Calu3 (cell line): ENCODE measurements around the gene SPSB3. TPM values are rescaled to one million over a fixed set of nuclear protein-coding genes. Genes with fewer than 3 reads are reported as not detected.

Experiments used
- BruUV-seq: library from RNA; stranded (reverse); fragments of 400-500 nt; replicated peaks from 2 replicates; lab custom pipeline; 2021; lab: Mats Ljungman, UMichigan
- CTCF ChIA-PET: fragments of 300-600 bp; sonication (Branson Sonifier 250); formaldehyde crosslinking; loops from one replicate; lab custom pipeline; 2022; ENCODE audit warnings: antibody characterized with exemption; lab: Charles Lee
- DNase-seq: peaks from one replicate; pipeline ENCODE4 v3.0.0; 2022
- H3K27ac Mint-ChIP-seq: one replicate; pipeline ENCODE4 v1.8.0; 2022; ENCODE audit warnings: mixed read lengths; ENCODE audit not compliant: unreplicated experiment
- H3K27me3 Mint-ChIP-seq: one replicate; pipeline ENCODE4 v1.8.0; 2022; ENCODE audit warnings: mixed read lengths; ENCODE audit not compliant: unreplicated experiment
- H3K36me3 Mint-ChIP-seq: one replicate; pipeline ENCODE4 v1.8.0; 2022; ENCODE audit warnings: mild to moderate bottlenecking, moderate library complexity, mixed read lengths; ENCODE audit not compliant: insufficient read depth, unreplicated experiment
- H3K4me1 Mint-ChIP-seq: one replicate; pipeline ENCODE4 v1.8.0; 2022; ENCODE audit warnings: mild to moderate bottlenecking, low read depth, mixed read lengths; ENCODE audit not compliant: unreplicated experiment
- H3K4me3 Mint-ChIP-seq: one replicate; pipeline ENCODE4 v1.8.0; 2022; ENCODE audit warnings: mild to moderate bottlenecking, low read depth, moderate library complexity, mixed read lengths; ENCODE audit not compliant: unreplicated experiment
- H3K9me3 Mint-ChIP-seq: one replicate; pipeline ENCODE4 v1.8.0; 2022; ENCODE audit warnings: low read depth, mixed read lengths; ENCODE audit not compliant: unreplicated experiment
- intact Hi-C: fragments of 100-400 bp; cut with micrococcal nuclease; formaldehyde crosslinking; loops from one replicate; pipeline ENCODE4 v1.10.0; 2022; ENCODE audit not compliant: unreplicated experiment
- total RNA-seq: library from RNA; stranded (reverse); gene quantifications from 2 replicates; pipeline ENCODE4 v1.2.3, GENCODE V29; 2022
- TF ChIP-seq, protein P1 (sequence below): fragments of 200-600 bp; IDR thresholded peaks from one replicate; pipeline ENCODE4 v1.8.0; 2022; ENCODE audit warnings: antibody characterized with exemption; ENCODE audit not compliant: unreplicated experiment

SPSB3 gene
- total RNA-seq, 1 experiment from 2014 or later, result 44.3 TPM

GRCh38 chr16:1794908-1795666 lies 12.7 kb upstream of the SPSB3 start:
- CTCF ChIA-PET, result interaction anchor here (0.6 kb wide), 1 partner anchor 10 kb away, joined by 3 read pairs; no protein-coding TSS in a partner anchor
- no peak for DNase-seq
- no peaks in the 10 kb centered on the region for H3K4me1 Mint-ChIP-seq
- no peaks in the 10 kb centered on the region for H3K27me3 Mint-ChIP-seq
- H3K9me3 Mint-ChIP-seq, result peaks cover 3% of the 10 kb centered on the region
- no peak overlapping the region for H3K27ac Mint-ChIP-seq
- peaks cover 21% of the 10 kb centered on the region for H3K36me3 Mint-ChIP-seq
- intact Hi-C loops, result no loop called here
- BruUV-seq, result no TSS peak
- H3K4me3 Mint-ChIP-seq, result no peak overlapping the region
- TF ChIP-seq, protein P1, sequence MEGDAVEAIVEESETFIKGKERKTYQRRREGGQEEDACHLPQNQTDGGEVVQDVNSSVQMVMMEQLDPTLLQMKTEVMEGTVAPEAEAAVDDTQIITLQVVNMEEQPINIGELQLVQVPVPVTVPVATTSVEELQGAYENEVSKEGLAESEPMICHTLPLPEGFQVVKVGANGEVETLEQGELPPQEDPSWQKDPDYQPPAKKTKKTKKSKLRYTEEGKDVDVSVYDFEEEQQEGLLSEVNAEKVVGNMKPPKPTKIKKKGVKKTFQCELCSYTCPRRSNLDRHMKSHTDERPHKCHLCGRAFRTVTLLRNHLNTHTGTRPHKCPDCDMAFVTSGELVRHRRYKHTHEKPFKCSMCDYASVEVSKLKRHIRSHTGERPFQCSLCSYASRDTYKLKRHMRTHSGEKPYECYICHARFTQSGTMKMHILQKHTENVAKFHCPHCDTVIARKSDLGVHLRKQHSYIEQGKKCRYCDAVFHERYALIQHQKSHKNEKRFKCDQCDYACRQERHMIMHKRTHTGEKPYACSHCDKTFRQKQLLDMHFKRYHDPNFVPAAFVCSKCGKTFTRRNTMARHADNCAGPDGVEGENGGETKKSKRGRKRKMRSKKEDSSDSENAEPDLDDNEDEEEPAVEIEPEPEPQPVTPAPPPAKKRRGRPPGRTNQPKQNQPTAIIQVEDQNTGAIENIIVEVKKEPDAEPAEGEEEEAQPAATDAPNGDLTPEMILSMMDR, result no peak

DNA sequence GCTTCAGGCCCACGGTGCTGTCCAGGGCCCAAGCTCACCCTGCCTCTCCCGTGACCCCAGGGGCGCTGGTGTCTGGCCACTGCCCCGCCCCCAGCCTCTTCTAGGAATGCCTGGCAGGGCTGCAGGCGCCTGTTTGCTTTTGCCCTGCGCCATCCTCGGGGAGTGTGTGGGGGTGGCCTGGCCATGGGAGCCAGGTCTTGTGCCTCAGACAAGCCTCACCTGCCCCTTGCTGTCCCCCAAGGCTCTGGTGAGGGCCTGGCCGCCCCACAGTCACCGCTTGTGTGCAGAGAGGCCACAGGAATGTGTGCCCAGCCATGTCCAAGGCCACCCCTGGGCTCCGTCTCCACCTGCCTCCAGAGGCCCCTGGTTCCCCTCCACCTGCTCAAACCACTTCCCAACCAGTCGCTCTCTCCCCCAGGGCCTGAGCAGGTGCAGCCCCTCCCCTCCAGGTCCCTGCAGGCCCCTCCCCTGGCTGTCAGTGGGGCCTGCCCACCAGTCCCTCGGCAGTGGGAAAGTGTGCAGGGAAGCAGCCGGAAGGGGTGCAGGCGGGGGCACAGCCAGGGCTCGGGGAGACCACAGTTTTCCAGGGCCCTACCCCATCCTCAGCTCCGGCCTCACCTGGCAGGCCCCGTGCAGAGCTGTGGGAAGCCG lies 12.0 kb upstream of the SPSB3 start:
- CTCF ChIA-PET, result no interaction called here
- Mint-ChIP-seq H3K4me1 (no peaks in the 10 kb centered on the region), H3K36me3 (peaks cover 24% of the 10 kb centered on the region), H3K9me3 (peaks cover 3% of the 10 kb centered on the region), H3K4me3 (no peak overlapping the region), H3K27ac (no peak overlapping the region), H3K27me3 (no peaks in the 10 kb centered on the region)
- intact Hi-C loops, result no loop called here
- no peak for DNase-seq
- no TSS peak for BruUV-seq
- TF ChIP-seq, protein P1, result no peak

DNA sequence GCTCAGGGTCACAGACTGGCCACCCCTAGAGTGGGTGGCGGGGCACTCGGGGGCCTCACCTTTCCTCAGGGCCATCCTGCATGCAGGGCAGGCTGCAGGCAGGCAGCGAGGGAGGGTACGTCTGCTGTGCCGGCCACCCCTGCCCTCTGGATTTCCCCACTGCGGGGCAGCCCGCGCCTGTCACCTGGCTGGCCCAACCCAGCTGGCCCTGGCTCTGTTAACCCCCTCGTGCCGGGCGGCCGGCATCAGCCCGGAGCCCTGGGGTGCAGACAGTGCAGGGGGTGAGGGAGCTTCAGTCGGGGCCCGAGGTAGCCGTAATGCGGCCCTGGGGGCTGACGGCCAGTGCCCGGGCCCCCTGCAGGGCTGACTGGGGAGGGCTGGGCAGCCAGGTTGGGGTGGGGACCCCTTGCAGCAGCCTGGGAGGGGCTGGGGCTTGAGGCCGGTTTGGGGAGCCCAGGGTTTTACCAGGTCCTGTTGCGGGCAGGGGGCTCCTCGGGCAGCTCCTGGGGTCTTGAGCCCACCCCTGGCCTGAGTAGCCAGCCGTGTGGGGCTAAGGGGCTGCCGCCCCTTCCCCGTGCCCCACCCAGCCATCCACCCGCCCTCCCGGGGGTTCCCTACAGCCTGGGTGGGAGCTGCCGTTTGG lies 11.3 kb upstream of the SPSB3 start, which contains the start of gene IGFALS:
TSS of gene IGFALS (minus strand) at position 128 of the 643 bp plus-strand sequence. CDS start at position 75, 53 bp downstream.
- no peak for DNase-seq
- TF ChIP-seq, protein P1, result no peak
- CTCF ChIA-PET, result no interaction called here
- Mint-ChIP-seq H3K36me3 (peaks cover 28% of the 10 kb centered on the region), H3K4me3 (no peak within 1 kb of the TSS), H3K4me1 (no peaks in the 10 kb centered on the region), H3K27me3 (no peaks in the 10 kb centered on the region), H3K9me3 (peaks cover 3% of the 10 kb centered on the region), H3K27ac (no peak within 1 kb of the TSS)
- BruUV-seq, result no TSS peak
- intact Hi-C loops, result no loop called here

- H3K9me3 Mint-ChIP-seq, result peaks cover 3% of the 10 kb centered on the region
- CTCF ChIA-PET, result interaction anchor here (0.5 to 0.6 kb wide), 2 partner anchors 10 to 393 kb away, joined by 3 to 5 read pairs; no protein-coding TSS in a partner anchor
- no peak overlapping the region for H3K4me3 Mint-ChIP-seq
Measured at GRCh38 chr16:1792836-1793577, 10.6 kb upstream of the SPSB3 start.

More at GRCh38 chr16:1792836-1793577, 10.6 kb upstream of the SPSB3 start:
- TF ChIP-seq, protein P1, result no peak
- no TSS peak for BruUV-seq
- Mint-ChIP-seq H3K36me3 (peaks cover 31% of the 10 kb centered on the region), H3K27ac (no peak overlapping the region), H3K4me1 (no peaks in the 10 kb centered on the region), H3K27me3 (no peaks in the 10 kb centered on the region)
- no peak for DNase-seq
- intact Hi-C loops, result no loop called here
